H9 (cell line): ENCODE measurements around the gene APCS. TPM values are rescaled to one million over a fixed set of nuclear protein-coding genes. Genes with fewer than 3 reads are reported as not detected.

ENCODE experiments used
- DNase-seq: peaks from one replicate; pipeline ENCODE4 v3.0.0-alpha.2; 2017
- H2AFZ ChIP-seq: one replicate; pipeline ENCODE4 v1.6.1; 2013; ENCODE audit warnings: mild to moderate bottlenecking, low read length, control low read depth, moderate library complexity
- H2AK5ac ChIP-seq: 2 replicates; pipeline ENCODE4 v1.6.1; 2013; ENCODE audit warnings: low read length, control low read depth, mixed read lengths; ENCODE audit not compliant: insufficient read length
- H2BK120ac ChIP-seq: one replicate; pipeline ENCODE4 v1.6.1; 2013; ENCODE audit warnings: low read depth, mild to moderate bottlenecking, low read length, control low read depth, inconsistent platforms; ENCODE audit not compliant: poor library complexity, severe bottlenecking
- H2BK12ac ChIP-seq: 2 replicates; pipeline ENCODE4 v1.6.1; 2013; ENCODE audit warnings: low read length, control low read depth, mixed read lengths, low read depth; ENCODE audit not compliant: insufficient read length
- H2BK15ac ChIP-seq: 2 replicates; pipeline ENCODE4 v1.6.1; 2013; ENCODE audit warnings: low read depth, low read length, control low read depth
- H2BK20ac ChIP-seq: one replicate; pipeline ENCODE4 v1.6.1; 2013; ENCODE audit warnings: low read depth, mild to moderate bottlenecking, low read length, control low read depth, inconsistent platforms; ENCODE audit not compliant: poor library complexity, severe bottlenecking
- H2BK5ac ChIP-seq: 2 replicates; pipeline ENCODE4 v1.6.1; 2013; ENCODE audit warnings: low read length, control low read depth, mixed read lengths; ENCODE audit not compliant: insufficient read length
- H3K14ac ChIP-seq: 2 replicates; pipeline ENCODE4 v1.6.1; 2013; ENCODE audit warnings: low read length, control low read depth; ENCODE audit not compliant: insufficient read depth
- H3K18ac ChIP-seq: 2 replicates; pipeline ENCODE4 v1.6.1; 2013; ENCODE audit warnings: low read depth, mild to moderate bottlenecking, mixed read lengths, low read length, control low read depth; ENCODE audit not compliant: insufficient read length
- H3K23ac ChIP-seq: 2 replicates; pipeline ENCODE4 v1.6.1; 2013; ENCODE audit warnings: low read length, control low read depth, mixed read lengths, low read depth; ENCODE audit not compliant: insufficient read length
- H3K23me2 ChIP-seq: 2 replicates; pipeline ENCODE4 v1.6.1; 2013; ENCODE audit warnings: low read depth, mild to moderate bottlenecking, mixed read lengths, low read length, control low read depth; ENCODE audit not compliant: insufficient read length, poor library complexity, severe bottlenecking
- H3K27ac ChIP-seq: 2 replicates; pipeline ENCODE4 v1.5.1; 2013; ENCODE audit warnings: low read length, control low read depth, mixed read lengths, low read depth; ENCODE audit not compliant: insufficient read length
- H3K27me3 ChIP-seq: 2 replicates; pipeline ENCODE4 v1.6.1; 2013; ENCODE audit warnings: low read length, control low read depth, inconsistent platforms; ENCODE audit not compliant: insufficient read depth
- H3K4ac ChIP-seq: 2 replicates; pipeline ENCODE4 v1.6.1; 2013; ENCODE audit warnings: low read depth, mild to moderate bottlenecking, control low read depth, inconsistent platforms, low read length, moderate library complexity
- H3K4me1 ChIP-seq: 2 replicates; pipeline ENCODE4 v1.6.1; 2013; ENCODE audit warnings: low read length, control low read depth, inconsistent platforms; ENCODE audit not compliant: insufficient read depth
- H3K4me2 ChIP-seq: 2 replicates; pipeline ENCODE4 v1.6.1; 2013; ENCODE audit warnings: low read length, control low read depth, mixed read lengths; ENCODE audit not compliant: insufficient read length, insufficient read depth
- H3K56ac ChIP-seq: 2 replicates; pipeline ENCODE4 v1.6.1; 2013; ENCODE audit warnings: low read depth, mild to moderate bottlenecking, mixed read lengths, low read length, control low read depth; ENCODE audit not compliant: insufficient read length
- H3K79me1 ChIP-seq: 2 replicates; pipeline ENCODE4 v1.6.1; 2013; ENCODE audit warnings: low read depth, mild to moderate bottlenecking, moderate library complexity, low read length, control low read depth, inconsistent platforms; ENCODE audit not compliant: insufficient read depth, poor library complexity, severe bottlenecking
- H3K79me2 ChIP-seq: 2 replicates; pipeline ENCODE4 v1.6.1; 2013; ENCODE audit warnings: low read length, control low read depth, inconsistent platforms; ENCODE audit not compliant: insufficient read depth
- H3K9ac ChIP-seq: 2 replicates; pipeline ENCODE4 v1.6.1; 2013; ENCODE audit warnings: low read length, control low read depth, mixed read lengths; ENCODE audit not compliant: insufficient read length; ENCODE audit errors: extremely low read depth
- H3K9me3 ChIP-seq: one replicate; pipeline ENCODE4 v1.6.1; 2013; ENCODE audit warnings: low read depth, low read length, inconsistent platforms; ENCODE audit not compliant: control insufficient read depth
- H3T11ph ChIP-seq: one replicate; pipeline ENCODE4 v1.6.1; 2013; ENCODE audit warnings: mild to moderate bottlenecking, low read length, control low read depth, inconsistent platforms
- H4K20me1 ChIP-seq: one replicate; pipeline ENCODE4 v1.6.1; 2013; ENCODE audit not compliant: control insufficient read depth, insufficient read length, insufficient read depth
- H4K5ac ChIP-seq: 2 replicates; pipeline ENCODE4 v1.6.1; 2013; ENCODE audit warnings: low read depth, mild to moderate bottlenecking, mixed read lengths, low read length, control low read depth; ENCODE audit not compliant: insufficient read length
- H4K8ac ChIP-seq: replicated peaks from 2 replicates; pipeline ENCODE4 v1.6.1; 2013; ENCODE audit warnings: low read length, control low read depth, mixed read lengths, low read depth; ENCODE audit not compliant: insufficient read length
- H4K91ac ChIP-seq: 2 replicates; pipeline ENCODE4 v1.6.1; 2013; ENCODE audit warnings: low read depth, mild to moderate bottlenecking, moderate library complexity, mixed read lengths, low read length, control low read depth; ENCODE audit not compliant: insufficient read length
- H3K27ac Mint-ChIP-seq, 3 experiments: 2 replicates in 2 of 3; 3 replicates in 1 of 3; pipeline ENCODE4 v1.8.0; 2020 to 2021; ENCODE audit warnings: mixed read lengths in 3 of 3, mild to moderate bottlenecking in 1 of 3, moderate library complexity in 1 of 3
- H3K27me3 Mint-ChIP-seq: 2 replicates; pipeline ENCODE4 v1.8.0; 2021; ENCODE audit warnings: low read depth, mild to moderate bottlenecking, moderate library complexity, mixed read lengths
- H3K36me3 Mint-ChIP-seq, 3 experiments: 2 replicates in 2 of 3; 3 replicates in 1 of 3; pipeline ENCODE4 v1.8.0; 2020 to 2021; ENCODE audit warnings: low read depth in 3 of 3, mixed read lengths in 3 of 3; ENCODE audit not compliant: insufficient read depth in 1 of 3
- H3K4me1 Mint-ChIP-seq, 2 experiments: 2 replicates each; pipeline ENCODE4 v1.8.0; 2020; ENCODE audit warnings: mixed read lengths in 2 of 2
- H3K4me3 Mint-ChIP-seq, 2 experiments: 2 replicates in 1 of 2; 3 replicates in 1 of 2; pipeline ENCODE4 v1.8.0; 2020 to 2021; ENCODE audit warnings: mild to moderate bottlenecking in 2 of 2, mixed read lengths in 2 of 2, moderate library complexity in 1 of 2
- H3K9me3 Mint-ChIP-seq, 2 experiments: 2 replicates in 1 of 2; 3 replicates in 1 of 2; pipeline ENCODE4 v1.8.0; 2020; ENCODE audit warnings: mild to moderate bottlenecking in 2 of 2, mixed read lengths in 2 of 2, moderate library complexity in 1 of 2
- WGBS: extraction: QIAGEN DNeasy Blood & Tissue Kit; methylation state at CpG from one replicate; pipeline ENCODE4 v1.1.7; 2013; ENCODE audit warnings: missing lambda C conversion rate, low lambda C conversion rate, mixed read lengths; ENCODE audit not compliant: insufficient read length; ENCODE audit errors: extremely low coverage; 5-methylcytosine and 5-hydroxymethylcytosine counted together
- total RNA-seq: library from RNA; stranded (reverse); gene quantifications from 2 replicates; pipeline ENCODE4 v1.2.1, GENCODE V29; 2021
- TF ChIP-seq, protein P1 (sequence below): fragments of 200-600 bp; sonication (generic); conservative IDR thresholded peaks from 3 replicates; pipeline ENCODE4 v1.8.0; 2021; ENCODE audit warnings: antibody characterized with exemption, mild to moderate bottlenecking

APCS gene
- total RNA-seq, 1 experiment from 2014 or later, result not detected

DNA sequence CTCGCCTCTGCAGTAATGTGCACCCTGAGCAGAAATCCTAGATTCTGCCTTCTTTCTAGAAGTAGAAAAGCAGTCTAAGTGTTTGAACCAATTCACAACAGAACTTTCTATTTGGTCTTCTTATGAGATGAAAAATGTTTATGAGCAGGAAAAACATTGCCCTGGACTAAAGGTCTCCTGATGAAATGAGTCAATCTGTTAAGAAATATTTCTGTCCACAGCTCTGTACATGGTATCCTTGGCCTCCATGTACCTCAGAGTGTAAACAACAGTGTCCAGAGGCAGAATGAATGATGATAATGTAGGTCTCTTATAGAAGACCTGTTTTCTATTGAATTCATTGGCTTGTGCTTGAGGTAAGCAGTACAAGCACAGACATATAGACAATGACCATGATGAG is 6.2 kb upstream of the APCS start:
- H4K91ac ChIP-seq, result no peak overlapping the region
- H3K4ac ChIP-seq, result no peak overlapping the region
- Mint-ChIP-seq H3K27me3 (peaks cover 4% of the 10 kb centered on the region), H3K27ac (no peak overlapping the region), H3K4me1 (no peaks in the 10 kb centered on the region), H3K36me3 (peaks cover 0 to 27% (median 2%) of the 10 kb centered on the region in 3 experiments; a peak in 5 of 7 replicates), H3K9me3 (peaks cover 5 to 64% of the 10 kb centered on the region in 2 experiments; a peak in 4 of 5 replicates), H3K4me3 (no peak overlapping the region)
- no peak overlapping the region for H2BK12ac ChIP-seq
- no peak overlapping the region for H3K23ac ChIP-seq
- H2AFZ ChIP-seq, result no peak overlapping the region
- H3K4me2 ChIP-seq, result no peak overlapping the region
- no peak overlapping the region for H3K27ac ChIP-seq
- H2BK5ac ChIP-seq, result no peak overlapping the region
- no CpG with 5 or more reads among the region's 1 CpG for WGBS
- DNase-seq, result no peak
- H3K79me2 ChIP-seq, result no peaks in the 10 kb centered on the region
- H4K8ac ChIP-seq, result no peak overlapping the region
- no peaks in the 10 kb centered on the region for H4K20me1 ChIP-seq
- H3K27me3 ChIP-seq, result no peaks in the 10 kb centered on the region
- H2AK5ac ChIP-seq, result no peak overlapping the region
- H3K9me3 ChIP-seq, result no peaks in the 10 kb centered on the region
- H3T11ph ChIP-seq, result no peak overlapping the region
- no peaks in the 10 kb centered on the region for H3K79me1 ChIP-seq
- no peak overlapping the region for H3K14ac ChIP-seq
- H3K23me2 ChIP-seq, result no peaks in the 10 kb centered on the region
- H2BK20ac ChIP-seq, result no peak overlapping the region
- H3K56ac ChIP-seq, result no peak overlapping the region
- H3K4me1 ChIP-seq, result no peaks in the 10 kb centered on the region
- no peak overlapping the region for H3K9ac ChIP-seq
- H2BK15ac ChIP-seq, result no peak overlapping the region
- H2BK120ac ChIP-seq, result no peak overlapping the region
- TF ChIP-seq, protein P1, sequence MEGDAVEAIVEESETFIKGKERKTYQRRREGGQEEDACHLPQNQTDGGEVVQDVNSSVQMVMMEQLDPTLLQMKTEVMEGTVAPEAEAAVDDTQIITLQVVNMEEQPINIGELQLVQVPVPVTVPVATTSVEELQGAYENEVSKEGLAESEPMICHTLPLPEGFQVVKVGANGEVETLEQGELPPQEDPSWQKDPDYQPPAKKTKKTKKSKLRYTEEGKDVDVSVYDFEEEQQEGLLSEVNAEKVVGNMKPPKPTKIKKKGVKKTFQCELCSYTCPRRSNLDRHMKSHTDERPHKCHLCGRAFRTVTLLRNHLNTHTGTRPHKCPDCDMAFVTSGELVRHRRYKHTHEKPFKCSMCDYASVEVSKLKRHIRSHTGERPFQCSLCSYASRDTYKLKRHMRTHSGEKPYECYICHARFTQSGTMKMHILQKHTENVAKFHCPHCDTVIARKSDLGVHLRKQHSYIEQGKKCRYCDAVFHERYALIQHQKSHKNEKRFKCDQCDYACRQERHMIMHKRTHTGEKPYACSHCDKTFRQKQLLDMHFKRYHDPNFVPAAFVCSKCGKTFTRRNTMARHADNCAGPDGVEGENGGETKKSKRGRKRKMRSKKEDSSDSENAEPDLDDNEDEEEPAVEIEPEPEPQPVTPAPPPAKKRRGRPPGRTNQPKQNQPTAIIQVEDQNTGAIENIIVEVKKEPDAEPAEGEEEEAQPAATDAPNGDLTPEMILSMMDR, result no peak
- no peak overlapping the region for H4K5ac ChIP-seq
- no peak overlapping the region for H3K18ac ChIP-seq
